Mesodermal cell (in vitro differentiated cells): ENCODE results near the gene SPRN. TPM values are rescaled to one million over a fixed set of nuclear protein-coding genes. Genes with fewer than 3 reads are reported as not detected.
"Not testable (repeated sequence)": the region's sequence is repeated elsewhere in the genome, so short reads cannot be mapped to it uniquely, and the experiment has no call there.

Experiments used
- H3K27ac ChIP-seq: 2 replicates; pipeline ENCODE4 v1.7.0; 2013; ENCODE audit warnings: mild to moderate bottlenecking, low read depth, low read length, moderate library complexity; ENCODE audit not compliant: severe bottlenecking
- H3K36me3 ChIP-seq: 2 replicates; pipeline ENCODE4 v1.7.1; 2013; ENCODE audit warnings: mild to moderate bottlenecking, low read length, moderate library complexity; ENCODE audit not compliant: control insufficient read depth, insufficient read depth
- H3K4me1 ChIP-seq: one replicate; pipeline ENCODE4 v1.7.1; 2013; ENCODE audit warnings: mild to moderate bottlenecking, low read length; ENCODE audit not compliant: insufficient read depth, control insufficient read depth, poor library complexity, severe bottlenecking
- H3K4me3 ChIP-seq: 2 replicates; pipeline ENCODE4 v1.7.0; 2013; ENCODE audit warnings: low read length, control low read depth, mild to moderate bottlenecking; ENCODE audit not compliant: insufficient read depth, poor library complexity, severe bottlenecking; ENCODE audit errors: extremely low read depth
- H3K9me3 ChIP-seq: 2 replicates; pipeline ENCODE4 v1.7.1; 2013; ENCODE audit warnings: mild to moderate bottlenecking, low read length, moderate library complexity; ENCODE audit not compliant: control insufficient read depth
- WGBS, 2 experiments: methylation state at CpG; one replicate each; pipeline ENCODE4 v1.1.5; 2013; ENCODE audit warnings: missing lambda C conversion rate in 2 of 2; ENCODE audit not compliant: insufficient coverage in 2 of 2; 5-methylcytosine and 5-hydroxymethylcytosine counted together
- polyA plus RNA-seq, 2 experiments: library from polyadenylated mRNA; stranded (reverse); fragments of 50-300 nt; gene quantifications; one replicate each; pipeline ENCODE4 v1.2.3, GENCODE V29; 2013

The SPRN gene, protein sequence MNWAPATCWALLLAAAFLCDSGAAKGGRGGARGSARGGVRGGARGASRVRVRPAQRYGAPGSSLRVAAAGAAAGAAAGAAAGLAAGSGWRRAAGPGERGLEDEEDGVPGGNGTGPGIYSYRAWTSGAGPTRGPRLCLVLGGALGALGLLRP
- polyA plus RNA-seq (2013, experiment 1 of 2), result 0.52 TPM
- 0.25 TPM for polyA plus RNA-seq (2013, experiment 2 of 2)

DNA sequence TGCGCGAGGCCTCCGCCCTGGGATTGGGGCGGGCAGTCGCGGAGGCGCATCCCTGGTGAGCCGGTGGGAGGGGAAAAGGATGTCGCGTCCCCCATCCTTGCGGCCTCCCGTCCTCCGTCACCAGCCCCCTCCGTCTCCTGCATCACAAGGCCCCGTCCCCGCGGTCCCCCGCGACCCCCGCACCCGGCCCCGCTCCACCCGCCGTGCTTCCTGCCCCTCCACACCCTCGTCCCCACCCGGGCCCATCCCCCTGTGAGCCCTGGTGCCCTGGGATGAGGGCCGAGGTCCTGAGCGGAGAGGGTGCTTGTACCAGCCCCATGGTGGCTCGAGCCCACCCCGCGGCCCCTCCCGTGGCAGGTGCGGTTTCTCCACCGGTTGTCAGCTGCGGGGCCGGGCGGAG lies at the start of gene SPRN:
TSS of gene SPRN (minus strand) at position 25 of the 400 bp plus-strand sequence. CDS start 944 bp downstream, outside the sequence.
- H3K9me3 ChIP-seq, H3K4me3 ChIP-seq, H3K4me1 ChIP-seq, H3K27ac ChIP-seq: not testable (repeated sequence)
- WGBS, 2 experiments, result no CpG with 5 or more reads among the region's 37 CpGs
- H3K36me3 ChIP-seq, result peaks cover 12% of the 10 kb centered on the region

DNA sequence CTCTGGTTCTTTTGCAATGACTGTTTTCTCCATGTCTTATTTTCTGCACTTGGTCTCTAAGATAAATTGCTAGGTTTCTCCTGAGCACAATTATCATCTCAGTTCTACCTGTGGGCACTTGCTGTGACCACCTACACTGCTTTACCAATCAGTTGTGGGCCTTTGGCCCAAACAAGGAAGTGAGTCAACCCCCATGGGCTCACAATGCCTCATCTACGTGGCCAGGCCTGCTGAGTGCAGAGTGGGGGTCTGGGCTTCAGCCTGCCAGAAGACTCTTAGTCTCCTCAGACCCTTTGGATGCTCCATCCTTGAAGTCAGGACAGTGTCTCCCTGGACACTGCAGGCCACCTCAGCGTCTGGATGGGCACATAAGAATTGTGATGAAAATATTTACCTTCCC lies 49.6 kb upstream of the SPRN start:
- H3K36me3 ChIP-seq, result no peaks in the 10 kb centered on the region
- H3K4me3 ChIP-seq, result no peak overlapping the region
- WGBS, 2 experiments, result 43 to 50% methylated on average over 1 of the region's 2 CpGs
- H3K9me3 ChIP-seq, result peaks cover 47% of the 10 kb centered on the region
- no peaks in the 10 kb centered on the region for H3K4me1 ChIP-seq
- no peak overlapping the region for H3K27ac ChIP-seq

DNA sequence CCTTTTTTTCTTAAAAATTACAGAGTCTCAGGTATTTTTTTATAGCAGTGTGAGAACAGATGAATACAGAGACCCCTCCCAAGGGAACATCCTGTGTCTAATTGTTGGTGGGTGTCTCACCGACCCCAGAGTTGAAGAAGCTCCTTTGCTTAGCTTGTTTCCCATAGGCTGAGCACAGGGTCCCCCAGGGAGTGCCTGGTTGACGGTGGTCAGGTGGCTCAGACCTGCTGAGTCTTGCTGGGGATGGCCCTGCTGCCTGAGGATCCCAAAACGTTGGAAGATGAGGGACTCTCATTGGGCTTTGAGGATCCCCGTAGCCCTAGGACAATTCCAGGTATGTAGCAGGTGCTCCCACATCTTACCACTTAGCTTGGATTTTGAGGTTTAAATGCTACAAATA lies 48.8 kb upstream of the SPRN start:
- peaks cover 48% of the 10 kb centered on the region for H3K9me3 ChIP-seq
- no peak overlapping the region for H3K27ac ChIP-seq
- no peaks in the 10 kb centered on the region for H3K4me1 ChIP-seq
- H3K36me3 ChIP-seq, result no peaks in the 10 kb centered on the region
- no peak overlapping the region for H3K4me3 ChIP-seq
- WGBS, 2 experiments, result 24 to 34% methylated on average over 3 to 4 of the region's 4 CpGs

DNA sequence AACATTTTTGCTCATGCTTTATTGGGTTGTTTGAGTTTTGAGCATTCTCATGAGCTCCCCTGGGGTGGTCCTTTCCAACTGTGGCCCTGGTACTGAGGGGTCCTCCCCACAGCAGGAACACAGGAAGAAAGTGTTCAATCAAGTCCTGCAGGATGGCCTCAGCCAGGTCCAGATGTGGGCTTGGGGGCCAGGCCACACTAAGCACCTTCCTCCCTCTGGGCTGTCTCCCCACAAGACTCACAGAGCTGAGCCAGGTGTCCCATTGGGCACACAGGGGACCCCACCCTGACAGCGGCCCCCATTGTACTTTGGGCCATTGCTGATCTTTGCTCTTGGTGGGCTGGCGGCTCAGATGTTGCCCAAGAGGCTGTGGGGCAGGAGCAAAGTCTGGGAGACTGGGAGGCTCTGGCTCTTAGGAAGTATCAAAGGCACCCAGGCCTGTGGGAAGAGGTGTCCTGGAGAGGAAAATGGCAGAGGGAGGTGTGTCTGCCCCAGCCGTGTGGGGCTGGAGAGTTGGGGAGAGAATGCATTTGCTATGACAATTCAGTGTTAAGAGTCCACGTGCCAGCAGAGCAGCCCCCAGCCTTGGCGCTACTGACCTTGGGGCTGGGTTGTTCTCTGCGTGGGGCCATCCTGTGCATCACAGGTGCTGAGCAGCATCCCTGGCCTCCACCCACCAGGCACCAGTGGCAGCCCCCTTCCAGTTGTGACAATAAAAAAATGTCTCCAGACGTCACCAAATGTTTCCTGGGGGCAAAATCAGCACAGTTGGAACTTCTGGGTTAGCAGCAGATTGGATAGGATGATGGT lies 47.1 kb upstream of the SPRN start:
- Histone ChIP-seq H3K36me3 (no peaks in the 10 kb centered on the region), H3K27ac (no peak overlapping the region), H3K4me1 (no peaks in the 10 kb centered on the region), H3K9me3 (peaks cover 57% of the 10 kb centered on the region), H3K4me3 (no peak overlapping the region)
- 58 to 62% methylated on average over 5 to 6 of the region's 7 CpGs for WGBS, 2 experiments

DNA sequence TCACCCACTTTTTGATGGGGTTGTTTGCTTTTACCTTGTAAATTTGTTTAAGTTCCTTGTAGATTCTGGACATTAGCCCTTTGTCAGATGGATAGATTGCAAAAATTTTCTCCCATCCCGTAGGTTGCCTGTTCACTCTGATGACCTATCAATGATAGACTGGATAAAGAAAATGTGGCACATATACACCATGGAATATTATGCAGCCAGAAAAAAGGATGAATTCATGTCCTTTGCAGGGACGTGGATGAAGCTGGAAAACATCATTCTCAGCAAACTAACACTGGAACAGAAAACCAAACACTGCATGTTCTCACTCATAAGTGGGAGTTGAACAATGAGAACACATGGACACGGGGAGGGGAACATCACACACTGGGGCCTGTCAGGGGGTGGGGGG lies 44.8 kb upstream of the SPRN start:
- not testable (repeated sequence) for H3K4me1 ChIP-seq, H3K36me3 ChIP-seq, H3K4me3 ChIP-seq, H3K27ac ChIP-seq
- H3K9me3 ChIP-seq, result peaks cover 49% of the 10 kb centered on the region
- 57% methylated on average over 1 of the region's 3 CpGs; no CpG with 5 or more reads in 1 of the 2 experiments for WGBS, 2 experiments

DNA sequence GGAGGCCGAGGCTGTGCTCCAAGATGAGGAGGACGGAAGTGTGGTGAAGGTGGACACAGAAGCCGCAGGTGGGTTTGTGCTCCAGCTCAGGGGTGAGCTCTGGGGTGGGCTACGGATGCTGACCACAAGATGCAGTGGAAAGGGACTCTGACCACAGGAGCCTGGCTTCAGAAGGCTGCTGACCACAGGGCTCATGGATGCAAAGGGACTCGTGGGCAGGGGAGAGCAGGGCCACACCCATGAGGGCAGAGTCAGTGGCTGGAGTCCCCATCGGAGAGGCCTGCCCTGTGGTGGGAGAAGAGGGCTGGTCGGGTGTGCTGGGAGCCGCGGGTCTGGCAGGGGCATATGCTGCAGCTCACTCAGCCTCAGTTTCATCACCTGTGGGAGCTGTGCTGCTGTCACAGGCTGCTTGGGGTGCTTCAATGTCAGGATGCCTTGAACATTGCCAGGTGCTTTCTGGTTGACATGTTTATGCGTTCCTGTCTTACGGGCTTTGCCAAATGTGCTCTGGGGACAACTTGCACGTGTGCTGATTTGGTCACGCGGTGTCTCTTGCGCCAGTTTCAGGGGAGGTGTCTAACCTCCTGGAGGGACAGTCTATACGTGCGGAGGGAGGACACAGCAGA lies 43.0 kb upstream of the SPRN start:
- Histone ChIP-seq H3K4me3 (no peak overlapping the region), H3K9me3 (peaks cover 54% of the 10 kb centered on the region), H3K4me1 (no peaks in the 10 kb centered on the region), H3K27ac (no peak overlapping the region), H3K36me3 (no peaks in the 10 kb centered on the region)
- WGBS, 2 experiments, result 74 to 86% methylated on average over 13 to 15 of the region's 17 CpGs

DNA sequence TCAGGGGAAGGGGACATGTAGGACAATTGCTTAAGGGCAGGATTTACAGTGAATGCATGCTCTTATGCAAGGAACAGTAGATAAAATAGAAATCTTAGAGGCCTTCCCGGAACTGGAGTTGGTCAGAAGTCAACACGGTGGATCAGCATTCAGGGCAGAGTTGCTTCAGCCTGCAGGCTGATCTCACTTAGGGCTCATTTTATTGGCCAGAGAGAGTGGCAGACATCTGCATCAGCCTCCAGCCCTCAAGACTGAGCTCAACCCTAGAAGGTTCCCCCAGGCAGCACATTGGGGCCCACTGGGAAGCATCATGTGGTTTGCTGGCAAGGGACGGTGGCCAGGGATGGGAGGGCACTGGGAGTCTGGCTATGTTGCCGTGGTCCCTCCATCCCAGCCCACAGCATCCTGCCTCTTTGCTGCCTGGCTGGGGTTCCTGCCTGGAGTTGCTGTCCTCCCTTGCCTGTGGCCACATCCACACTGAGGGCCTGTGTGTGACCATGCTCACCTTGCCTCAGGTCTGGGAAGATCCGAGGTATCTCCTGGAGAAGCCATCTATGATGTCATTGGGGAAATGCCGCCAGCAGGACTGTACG lies 42.4 kb upstream of the SPRN start:
- Histone ChIP-seq H3K4me3 (no peak overlapping the region), H3K9me3 (peaks cover 56% of the 10 kb centered on the region), H3K4me1 (no peaks in the 10 kb centered on the region), H3K27ac (no peak overlapping the region), H3K36me3 (no peaks in the 10 kb centered on the region)
- 75 to 79% methylated on average over 7 of the region's 7 CpGs for WGBS, 2 experiments

DNA sequence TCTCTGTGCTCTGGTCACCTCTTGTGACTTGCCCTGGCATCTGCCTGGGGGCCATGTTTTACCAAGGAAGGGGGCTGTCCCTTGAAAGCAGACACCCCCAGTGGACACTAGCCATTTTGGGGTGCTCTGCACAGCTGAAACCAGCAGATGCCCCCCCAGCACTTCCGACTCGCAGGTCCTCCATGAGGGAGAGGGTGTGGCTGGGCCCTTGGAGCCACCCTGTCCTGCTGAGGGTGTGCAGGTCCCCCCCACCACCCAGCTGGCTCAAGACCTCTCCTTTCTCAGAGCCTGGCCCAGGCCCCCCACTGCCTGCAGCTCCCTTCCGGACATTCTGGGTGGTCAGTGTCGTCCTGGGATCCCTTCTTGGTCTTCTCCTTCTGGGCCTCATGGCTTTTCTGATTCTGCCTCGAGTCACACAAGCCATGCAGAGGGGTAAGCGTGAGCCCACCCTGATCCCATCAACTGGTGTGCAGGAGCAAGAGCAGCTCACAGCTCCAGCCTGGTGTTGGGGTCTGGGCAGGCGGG lies 41.6 kb upstream of the SPRN start:
- peaks cover 51% of the 10 kb centered on the region for H3K9me3 ChIP-seq
- 64 to 73% methylated on average over 6 of the region's 7 CpGs for WGBS, 2 experiments
- H3K4me1 ChIP-seq, result no peaks in the 10 kb centered on the region
- no peaks in the 10 kb centered on the region for H3K36me3 ChIP-seq
- H3K27ac ChIP-seq, result no peak overlapping the region
- no peak overlapping the region for H3K4me3 ChIP-seq

DNA sequence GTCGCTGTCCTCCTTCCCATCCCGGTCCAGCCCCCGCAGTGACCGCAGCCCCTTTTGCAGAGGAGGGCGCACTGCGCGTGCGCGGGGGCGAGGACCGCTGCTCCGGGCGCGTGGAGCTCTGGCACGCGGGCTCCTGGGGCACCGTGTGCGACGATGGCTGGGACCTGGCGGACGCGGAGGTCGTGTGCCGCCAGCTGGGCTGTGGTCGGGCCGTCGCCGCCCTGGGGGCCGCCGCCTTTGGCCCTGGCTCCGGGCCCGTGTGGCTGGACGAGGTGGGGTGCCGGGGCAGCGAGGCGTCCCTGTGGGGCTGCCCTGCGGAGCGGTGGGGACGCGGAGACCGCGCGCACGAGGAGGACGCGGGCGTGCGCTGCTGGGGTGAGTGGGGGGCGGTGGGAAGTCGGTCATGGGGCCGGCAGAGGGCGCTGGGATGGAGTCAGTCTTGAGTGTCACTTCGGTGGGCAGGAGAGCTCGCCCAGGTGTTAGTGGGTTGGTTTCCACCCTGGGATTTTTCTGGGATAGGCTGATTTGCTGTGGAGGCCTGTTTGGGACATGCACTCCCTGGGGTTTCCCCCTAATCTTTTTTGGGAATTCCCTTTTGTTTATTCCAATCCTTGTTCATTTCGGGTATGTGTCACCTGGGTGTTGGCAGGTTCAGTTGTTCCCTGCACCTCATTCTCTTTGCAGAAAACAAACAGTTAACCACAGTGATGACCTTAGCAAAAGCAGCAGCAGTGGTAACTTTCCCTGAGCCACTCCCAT lies 40.9 kb upstream of the SPRN start:
- WGBS, 2 experiments, result 87 to 89% methylated on average over 27 to 54 of the region's 55 CpGs
- no peaks in the 10 kb centered on the region for H3K36me3 ChIP-seq
- no peaks in the 10 kb centered on the region for H3K4me1 ChIP-seq

DNA sequence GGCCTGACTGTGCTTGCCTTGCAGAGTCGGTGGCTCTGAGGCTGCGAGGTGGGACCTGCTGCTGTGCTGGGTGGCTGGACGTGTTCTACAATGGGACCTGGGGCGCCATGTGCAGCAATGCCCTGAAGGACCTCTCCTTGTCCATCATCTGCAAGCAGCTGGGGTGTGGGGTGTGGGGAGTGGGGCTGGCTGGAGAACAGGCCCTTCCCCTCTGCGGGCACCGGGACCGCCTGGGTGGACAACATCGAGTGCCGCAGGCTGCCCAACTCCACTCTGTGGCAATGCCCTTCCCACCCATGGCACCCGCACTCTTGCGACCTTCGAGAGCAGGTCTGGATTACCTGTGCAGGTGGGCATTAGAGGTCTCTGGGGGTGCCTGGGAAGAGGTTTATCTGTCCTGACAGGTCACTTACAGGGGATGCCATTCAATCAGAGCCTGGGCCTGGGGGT lies 40.2 kb upstream of the SPRN start:
- 89 to 91% methylated on average over 3 to 4 of the region's 12 CpGs for whole genome bisulfite sequencing, 2 experiments
- Histone ChIP-seq H3K36me3 (no peaks in the 10 kb centered on the region), H3K27ac (no peak overlapping the region), H3K9me3 (peaks cover 47% of the 10 kb centered on the region), H3K4me1 (no peaks in the 10 kb centered on the region), H3K4me3 (no peak overlapping the region)

More for the DNA sequence above, 40.9 kb upstream of the SPRN start:
- Histone ChIP-seq H3K4me3 (no peak overlapping the region), H3K9me3 (peaks cover 47% of the 10 kb centered on the region), H3K27ac (no peak overlapping the region)
